Measurements from ENCODE around the gene IGFBP2.

The IGFBP2 gene

GRCh38 chr2:216659276-216659675 lies 26.1 kb downstream of the IGFBP2 start:
- TF ChIP-seq CTCF (IDR thresholded peaks at IDR 0.05; ENCODE audit: extremely low read depth, missing control alignments) = no peak
- DNase-seq (ENCODE audit: low spot score) = no peak

GRCh38 chr2:216660496-216660895 lies 27.3 kb downstream of the IGFBP2 start:
- TF ChIP-seq CTCF (IDR thresholded peaks at IDR 0.05; ENCODE audit: extremely low read depth, missing control alignments) = no peak
- no peak for DNase-seq (ENCODE audit: low spot score)

- DNase-seq (ENCODE audit: low spot score) = no peak
- no peak for TF ChIP-seq CTCF (IDR thresholded peaks at IDR 0.05; ENCODE audit: extremely low read depth, missing control alignments)
These were observed 27.8 kb downstream of the IGFBP2 start for GRCh38 chr2:216661051-216661450.

- no peak for DNase-seq (ENCODE audit: low spot score)
- TF ChIP-seq CTCF (IDR thresholded peaks at IDR 0.05; ENCODE audit: extremely low read depth, missing control alignments) = no peak
These were observed 28.6 kb downstream of the IGFBP2 start for GRCh38 chr2:216661639-216662375.

- TF ChIP-seq CTCF (IDR thresholded peaks at IDR 0.05; ENCODE audit: extremely low read depth, missing control alignments) = no peak
These were observed 29.9 kb downstream of the IGFBP2 start for GRCh38 chr2:216663106-216663505.

GRCh38 chr2:216663846-216664245 lies 30.6 kb downstream of the IGFBP2 start:
- no peak for DNase-seq (ENCODE audit: low spot score)
- TF ChIP-seq CTCF (IDR thresholded peaks at IDR 0.05; ENCODE audit: extremely low read depth, missing control alignments) = no peak

More at GRCh38 chr2:216663106-216663505, 29.9 kb downstream of the IGFBP2 start:
- no peak for DNase-seq (ENCODE audit: low spot score)

- DNase-seq (ENCODE audit: low spot score) = no peak
- TF ChIP-seq CTCF (IDR thresholded peaks at IDR 0.05; ENCODE audit: extremely low read depth, missing control alignments) = no peak
These were observed 31.4 kb downstream of the IGFBP2 start for GRCh38 chr2:216664593-216665034.
